Ishikawa (cell line): Measurements from ENCODE around the gene RMI2.

Experiments
- CEBPB ChIP-seq: IDR thresholded peaks from 2 replicates; pipeline ENCODE4 v1.6.1; 2012
- CREB1 ChIP-seq: IDR thresholded peaks from 2 replicates; pipeline ENCODE4 v1.6.1; 2012; ENCODE audit warnings: low read depth
- EGR1 ChIP-seq: IDR thresholded peaks from 2 replicates; pipeline ENCODE4 v1.6.1; 2012
- EP300 ChIP-seq: IDR thresholded peaks from 2 replicates; pipeline ENCODE4 v1.6.1; 2012; ENCODE audit warnings: borderline replicate concordance
- FOXM1 ChIP-seq: IDR thresholded peaks from 2 replicates; pipeline ENCODE4 v1.6.1; 2012; ENCODE audit warnings: low read depth, borderline replicate concordance
- MAX ChIP-seq: IDR thresholded peaks from 2 replicates; pipeline ENCODE4 v1.6.1; 2012
- NFIC ChIP-seq: IDR thresholded peaks from 2 replicates; pipeline ENCODE4 v1.6.1; 2012
- RAD21 ChIP-seq: IDR thresholded peaks from 2 replicates; pipeline ENCODE4 v1.6.1; 2012; ENCODE audit warnings: low read depth
- REST ChIP-seq: IDR thresholded peaks from 2 replicates; pipeline ENCODE4 v1.6.1; 2012; ENCODE audit warnings: low read depth, mild to moderate bottlenecking
- TAF1 ChIP-seq: IDR thresholded peaks from 2 replicates; pipeline ENCODE4 v1.6.1; 2012; ENCODE audit warnings: low read depth, mild to moderate bottlenecking
- TCF12 ChIP-seq: IDR thresholded peaks from 2 replicates; pipeline ENCODE4 v1.6.1; 2012; ENCODE audit warnings: low read depth
- TEAD4 ChIP-seq: IDR thresholded peaks from 2 replicates; pipeline ENCODE4 v1.6.1; 2012
- USF1 ChIP-seq: IDR thresholded peaks from 2 replicates; pipeline ENCODE4 v1.6.1; 2012
- YY1 ChIP-seq: IDR thresholded peaks from 2 replicates; pipeline ENCODE4 v1.6.1; 2012; ENCODE audit warnings: low read depth
- ZBTB7A ChIP-seq: IDR thresholded peaks from 2 replicates; pipeline ENCODE4 v1.6.1; 2012; ENCODE audit warnings: low read depth

Gene RMI2

GRCh38 chr16:11386791-11387546 lies 41.7 kb downstream of the RMI2 start:
- no peak for TF ChIP-seq REST
- TF ChIP-seq ZBTB7A = no peak
- no peak for TF ChIP-seq TAF1
- TF ChIP-seq CREB1 = no peak
- no peak for TF ChIP-seq RAD21
- no peak for TF ChIP-seq EGR1

- no peak for TF ChIP-seq TAF1
- no peak for TF ChIP-seq CEBPB
- no peak for TF ChIP-seq EP300
- TF ChIP-seq TCF12 = no peak
- TF ChIP-seq TEAD4 = no peak
- TF ChIP-seq YY1 = no peak
- TF ChIP-seq EGR1 = no peak
- TF ChIP-seq ZBTB7A = no peak
- no peak for TF ChIP-seq FOXM1
- TF ChIP-seq RAD21 = no peak
- TF ChIP-seq NFIC = no peak
- no peak for TF ChIP-seq USF1
Measured at GRCh38 chr16:11389083-11389482, 43.8 kb downstream of the RMI2 start.

GRCh38 chr16:11389631-11390565 lies 44.6 kb downstream of the RMI2 start:
- TF ChIP-seq EGR1 (no peak), ZBTB7A (no peak), TEAD4 (no peak), EP300 (no peak), YY1 (no peak)

GRCh38 chr16:11390573-11391495 lies 45.6 kb downstream of the RMI2 start:
- TF ChIP-seq TEAD4 (peak; percentile 74), USF1 (no peak), CEBPB (no peak), CREB1 (no peak), ZBTB7A (peak; percentile 72), FOXM1 (no peak), EP300 (peak; percentile 63; the same call in 1 of the 2 replicates), YY1 (no peak), NFIC (peak; percentile 59), EGR1 (no peak), REST (no peak), TCF12 (peak; percentile 66), MAX (no peak), TAF1 (peak; percentile 46; the same call in 1 of the 2 replicates), RAD21 (no peak)

- TF ChIP-seq CEBPB = no peak
- TF ChIP-seq NFIC = peak; percentile 84
- no peak for TF ChIP-seq REST
- peak; percentile 54; the same call in 1 of the 2 replicates for TF ChIP-seq EP300
- TF ChIP-seq YY1 = 0 out of 2 replicates have a peak, but pooled peaks have one; percentile 50
- no peak; the same call in none of the 2 replicates for TF ChIP-seq ZBTB7A
- TF ChIP-seq RAD21 = peak; percentile 19; the same call in 1 of the 2 replicates
- TF ChIP-seq CREB1 = no peak
- TF ChIP-seq TEAD4 = peak; percentile 86
- TF ChIP-seq TCF12 = peak; percentile 87
- TF ChIP-seq FOXM1 = no peak
- no peak for TF ChIP-seq USF1
- TF ChIP-seq MAX = peak; percentile 57; the same call in 1 of the 2 replicates
- TF ChIP-seq EGR1 = no peak
- TF ChIP-seq TAF1 = no peak
Measured at GRCh38 chr16:11391576-11391975, 46.3 kb downstream of the RMI2 start.
